COLO829 (cell line): ENCODE results near the gene TRIM49D1.
"Not testable (repeated sequence)": the region's sequence is repeated elsewhere in the genome, so short reads cannot be mapped to it uniquely, and the experiment has no call there.

ENCODE experiments used
- DNase-seq: peaks from one replicate; pipeline ENCODE4 v3.0.0; 2012; ENCODE audit warnings: low spot score

Gene TRIM49D1, protein sequence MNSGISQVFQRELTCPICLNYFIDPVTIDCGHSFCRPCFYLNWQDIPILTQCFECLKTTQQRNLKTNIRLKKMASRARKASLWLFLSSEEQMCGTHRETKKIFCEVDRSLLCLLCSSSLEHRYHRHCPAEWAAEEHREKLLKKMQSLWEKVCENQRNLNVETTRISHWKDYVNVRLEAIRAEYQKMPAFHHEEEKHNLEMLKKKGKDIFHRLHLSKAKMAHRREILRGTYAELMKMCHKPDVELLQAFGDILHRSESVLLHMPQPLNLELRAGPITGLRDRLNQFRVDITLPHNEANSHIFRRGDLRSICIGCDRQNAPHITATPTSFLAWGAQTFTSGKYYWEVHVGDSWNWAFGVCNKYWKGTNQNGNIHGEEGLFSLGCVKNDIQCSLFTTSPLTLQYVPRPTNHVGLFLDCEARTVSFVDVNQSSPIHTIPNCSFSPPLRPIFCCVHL

DNA sequence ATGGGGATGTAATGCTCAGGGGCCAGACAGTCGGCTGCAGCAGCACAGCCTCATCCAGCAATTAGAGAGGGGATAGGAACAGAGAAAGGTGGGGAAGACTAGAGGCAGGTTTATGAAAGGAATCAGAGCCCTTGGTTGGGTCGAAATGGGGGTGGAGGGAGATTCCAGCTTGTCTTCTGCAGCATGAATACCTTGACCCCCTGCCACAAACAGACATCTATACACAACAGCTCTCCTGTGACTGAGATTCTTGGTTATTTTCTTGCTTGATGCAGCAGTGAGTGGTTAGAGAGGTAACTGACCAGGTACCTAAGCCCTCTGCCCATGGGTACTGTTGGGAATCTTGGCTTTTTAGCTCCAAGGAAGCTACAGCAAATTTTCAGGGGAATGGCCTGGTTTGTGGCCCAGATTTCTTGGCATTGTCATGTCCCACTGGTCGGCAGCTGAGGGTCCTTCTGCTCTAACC lies at the start of gene TRIM49D1:
TSS of gene TRIM49D1 (minus strand) at position 51 of the 466 bp plus-strand sequence. CDS start 4,535 bp downstream, outside the sequence.
- DNase-seq, result no peak

DNA sequence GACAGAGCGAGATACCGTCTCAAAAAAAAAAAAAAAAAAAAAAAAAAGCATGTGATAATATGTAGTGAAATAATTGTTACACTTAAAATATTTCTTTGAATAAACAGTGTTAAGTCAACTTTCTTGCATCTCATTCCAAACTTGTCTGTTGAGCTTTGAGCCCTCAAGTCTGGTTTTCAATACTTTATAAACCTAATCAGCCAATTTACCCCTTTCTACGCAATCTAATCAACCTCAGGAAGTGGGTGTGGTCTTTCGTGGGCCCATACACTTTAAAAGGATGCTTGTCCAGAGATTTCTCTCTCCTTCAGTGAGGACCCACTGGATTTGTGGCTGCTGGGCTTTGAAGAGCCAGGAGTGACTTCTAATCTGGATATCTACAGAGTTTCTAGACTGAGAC lies 43.7 kb upstream of the TRIM49D1 start, which contains the start of gene TRIM64:
TSS of gene TRIM64 (plus strand) at position 301 of the 400 bp plus-strand sequence. CDS start 2,467 bp downstream, outside the sequence.
- not testable (repeated sequence) for DNase-seq

- not testable (repeated sequence) for DNase-seq
These were observed 38.8 kb upstream of the TRIM49D1 start for GRCh38 chr11:89960833-89961232.

- DNase-seq, result not testable (repeated sequence)
These were observed 1.7 kb upstream of the TRIM49D1 start, which contains the start of gene TRIM49D2 for GRCh38 chr11:89923764-89924163. TSS of gene TRIM49D2 (plus strand) at chr11:89924064. CDS start at chr11:89926762, 2,698 bp downstream.

- not testable (repeated sequence) for DNase-seq
These were observed 21.2 kb downstream of the TRIM49D1 start for GRCh38 chr11:89900809-89901208.

- not testable (repeated sequence) for DNase-seq
These were observed 28.8 kb downstream of the TRIM49D1 start for GRCh38 chr11:89893245-89893644.

GRCh38 chr11:89877511-89877910 lies 44.5 kb downstream of the TRIM49D1 start:
- not testable (repeated sequence) for DNase-seq

GRCh38 chr11:89872588-89872987 lies 49.5 kb downstream of the TRIM49D1 start:
- not testable (repeated sequence) for DNase-seq

- DNase-seq, result not testable (repeated sequence)
These were observed 56.8 kb downstream of the TRIM49D1 start for GRCh38 chr11:89865223-89865622.

DNA sequence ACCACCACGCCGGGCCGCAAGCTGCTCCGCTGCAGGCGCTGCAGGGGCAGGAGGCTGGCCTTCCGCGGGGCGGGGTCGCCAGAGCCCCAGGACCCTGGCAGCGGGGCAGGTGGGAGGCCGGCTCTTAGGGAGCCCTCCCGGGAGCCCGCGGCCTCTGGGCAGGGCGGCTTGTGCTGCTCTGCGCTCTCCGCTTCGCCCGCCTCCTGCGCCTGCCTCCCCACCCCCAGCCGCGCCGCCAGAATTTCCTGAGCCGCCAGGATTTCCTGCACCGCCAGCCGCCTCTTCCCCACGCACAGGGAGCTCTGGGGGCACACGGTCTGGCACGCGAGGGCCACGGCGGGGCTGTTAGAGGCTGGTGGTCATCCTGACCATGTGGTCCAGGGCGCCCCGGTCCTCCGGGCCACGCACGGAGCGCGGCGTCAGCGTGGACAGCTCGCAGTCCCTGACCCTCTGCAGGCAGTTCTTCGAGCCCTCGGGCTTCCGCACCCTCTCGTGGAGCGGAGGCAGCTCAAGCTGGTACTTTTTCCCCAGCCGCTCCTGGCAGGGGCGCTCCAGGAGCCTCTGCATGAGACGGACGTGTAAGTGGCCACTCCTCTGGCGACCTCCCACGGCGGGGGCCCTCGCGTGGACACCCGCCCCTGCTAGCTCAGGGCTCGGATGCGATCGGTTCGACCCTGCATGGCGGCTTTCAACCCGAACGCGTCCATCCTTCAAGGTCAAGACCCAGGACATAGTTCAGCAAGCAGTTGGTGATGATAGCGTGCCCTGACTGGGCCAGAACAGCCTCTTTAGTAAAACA lies 57.9 kb downstream of the TRIM49D1 start:
- DNase-seq, result not testable (repeated sequence)
